Thyroid gland (tissue), 4 donors: Measurements from ENCODE around the gene TRIM39.

Source experiments
- POLR2A ChIP-seq, 2 donors: fragments of 450-650 bp; IDR thresholded peaks; one replicate each; pipeline ENCODE4 v1.6.1; 2017; ENCODE audit warnings: antibody characterized with exemption in 2 of 2, mild to moderate bottlenecking in 2 of 2, moderate library complexity in 1 of 2
- TF ChIP-seq, protein P1 (sequence below), 6 experiments: fragments of 200-600 bp in 3 of 6; fragments of 450-650 bp in 3 of 6; sonication (generic) in 3 of 6; IDR thresholded peaks; one replicate each; pipeline ENCODE4 v1.5.1; 2016 to 2019; ENCODE audit warnings: antibody characterized with exemption in 6 of 6, mild to moderate bottlenecking in 2 of 6, inconsistent platforms in 1 of 6, moderate library complexity in 1 of 6

DNA sequence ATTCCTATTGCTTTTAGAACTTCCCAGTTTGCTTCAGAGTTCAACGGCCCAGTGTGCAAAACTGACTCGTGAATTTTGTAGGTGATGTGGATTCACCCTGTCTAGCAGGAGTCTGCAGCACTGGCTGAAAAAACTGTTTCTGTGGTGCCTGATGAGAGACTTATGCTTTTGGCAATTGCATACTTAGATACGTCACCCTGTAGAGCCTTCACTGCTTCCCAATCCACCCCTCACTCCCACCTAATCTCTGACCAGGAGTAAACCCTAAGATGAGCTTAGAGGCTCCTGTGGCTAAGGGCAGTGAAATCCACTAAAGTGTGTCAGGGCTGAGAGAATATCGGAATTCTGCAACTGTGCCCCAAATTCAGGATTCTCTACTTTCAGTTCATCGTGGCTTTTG lies 32.5 kb downstream of the TRIM39 start:
- TF ChIP-seq, protein P1, sequence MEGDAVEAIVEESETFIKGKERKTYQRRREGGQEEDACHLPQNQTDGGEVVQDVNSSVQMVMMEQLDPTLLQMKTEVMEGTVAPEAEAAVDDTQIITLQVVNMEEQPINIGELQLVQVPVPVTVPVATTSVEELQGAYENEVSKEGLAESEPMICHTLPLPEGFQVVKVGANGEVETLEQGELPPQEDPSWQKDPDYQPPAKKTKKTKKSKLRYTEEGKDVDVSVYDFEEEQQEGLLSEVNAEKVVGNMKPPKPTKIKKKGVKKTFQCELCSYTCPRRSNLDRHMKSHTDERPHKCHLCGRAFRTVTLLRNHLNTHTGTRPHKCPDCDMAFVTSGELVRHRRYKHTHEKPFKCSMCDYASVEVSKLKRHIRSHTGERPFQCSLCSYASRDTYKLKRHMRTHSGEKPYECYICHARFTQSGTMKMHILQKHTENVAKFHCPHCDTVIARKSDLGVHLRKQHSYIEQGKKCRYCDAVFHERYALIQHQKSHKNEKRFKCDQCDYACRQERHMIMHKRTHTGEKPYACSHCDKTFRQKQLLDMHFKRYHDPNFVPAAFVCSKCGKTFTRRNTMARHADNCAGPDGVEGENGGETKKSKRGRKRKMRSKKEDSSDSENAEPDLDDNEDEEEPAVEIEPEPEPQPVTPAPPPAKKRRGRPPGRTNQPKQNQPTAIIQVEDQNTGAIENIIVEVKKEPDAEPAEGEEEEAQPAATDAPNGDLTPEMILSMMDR (IDR thresholded peaks at IDR 0.05): no peak
- no peak for TF ChIP-seq POLR2A (IDR thresholded peaks at IDR 0.05)
